ENCODE results near the gene NPW. TPM values are rescaled to one million over a fixed set of nuclear protein-coding genes. Genes with fewer than 3 reads are reported as not detected.
A peak's percentile ranks its signal among the peaks of the same experiment; 100 is the strongest.

The NPW gene
- total and polyA plus RNA-seq, 2 of the 8 experiments (the other 6 are each of a cell fraction or from before 2014, with no cell fraction given), result 4.0 to 10.3 TPM

GRCh38 chr16:1983544-1984346, 35.8 kb upstream of the NPW start, which contains the start of gene GFER:
GFER (plus strand) TSS chr16:1984193; CDS start chr16:1984219, 26 bp downstream.
- WGBS, 2 experiments (ENCODE audit: extremely low coverage in 1 of 2, insufficient coverage in 1 of 2, insufficient read length in 1 of 2, insufficient replicate concordance in 2 of 2, low coverage in 1 of 2, low lambda C conversion rate in 2 of 2, missing lambda C conversion rate in 1 of 2), result 2% methylated on average over 75 of the region's 109 CpGs; no CpG with 5 or more reads in 1 of the 2 experiments
- POLR2A ChIA-PET (ENCODE audit: partially characterized antibody), result interaction anchor here (0.9 to 28.2 kb wide), 10 partner anchors 9 to 206 kb away, joined by 3 to 736 read pairs (median 4); partner anchors contain the start of genes NDUFB10, NTHL1, RNF151 and RPS2
- no peak for FAIRE-seq
- TF ChIP-seq RBBP5 (IDR thresholded peaks at IDR 0.05; ENCODE audit: borderline replicate concordance, low read depth, low read length), result peak; percentile 85; the same call in 1 of the 2 replicates
- peak in 2 of 3 experiments; percentile 58 to 60; a peak in 3 of 4 replicates for TF ChIP-seq CTCF (IDR thresholded peaks at IDR 0.05; ENCODE audit: control extremely low read depth in 1 of 3, insufficient read depth in 1 of 3, low read depth in 1 of 3, low read length in 3 of 3)
- peak; percentile 28; the same call in 1 of the 2 replicates for TF ChIP-seq GABPA (IDR thresholded peaks at IDR 0.05; ENCODE audit: borderline replicate concordance, insufficient read depth, low read length)
- peak; percentile 81 for TF ChIP-seq MAX (IDR thresholded peaks at IDR 0.05)
- TF ChIP-seq POLR2A (IDR thresholded peaks at IDR 0.05; ENCODE audit: control extremely low read depth in 1 of 2, low read depth in 2 of 2, low read length in 2 of 2), result peak in 1 of 2 experiments; percentile 93; a peak in 2 of 3 replicates
- TF ChIP-seq FOSL1 (IDR thresholded peaks at IDR 0.05; ENCODE audit: insufficient read depth, low read depth, low read length), result no peak
- TF ChIP-seq JUN (IDR thresholded peaks at IDR 0.05; ENCODE audit: low read depth, low read length), result no peak

More at GRCh38 chr16:1983544-1984346, 35.8 kb upstream of the NPW start, which contains the start of gene GFER:
- peak within 1 kb of the TSS; percentile 89 for H4K8ac ChIP-seq (ENCODE audit: extremely low read depth, insufficient read depth, low read length)
- peak within 1 kb of the TSS; percentile 43; the same call in 1 of the 2 replicates for H3K27ac ChIP-seq (ENCODE audit: low read depth, low read length)
- H2AK5ac ChIP-seq (ENCODE audit: low read depth, low read length), result peak within 1 kb of the TSS; percentile 86; the same call in 1 of the 2 replicates
- H3K14ac ChIP-seq (ENCODE audit: insufficient read length), result no peak within 1 kb of the TSS
- no peak within 1 kb of the TSS for H2BK20ac ChIP-seq (ENCODE audit: low read length)
- peaks cover 0 to 9% of the 10 kb centered on the region in 2 experiments; a peak in 1 of 4 replicates for H3K79me2 ChIP-seq (ENCODE audit: control insufficient read depth in 1 of 2, insufficient read depth in 2 of 2, low read length in 2 of 2)
- H3K4ac ChIP-seq (replicated peaks; ENCODE audit: insufficient read length, low read depth, low read length), result peak within 1 kb of the TSS; percentile 33
- peaks cover 3 to 41% (median 26%) of the 10 kb centered on the region in 4 experiments for H3K4me1 ChIP-seq (replicated peaks in 1 of 4; ENCODE audit: control insufficient read depth in 3 of 4, insufficient read depth in 4 of 4, low read length in 3 of 4)
- peak within 1 kb of the TSS; percentile 15; the same call in 1 of the 2 replicates for H2AFZ ChIP-seq (ENCODE audit: low read length)
- peak within 1 kb of the TSS; percentile 58 to 97 for H3K4me2 ChIP-seq (ENCODE audit: insufficient read depth in 1 of 2, low read depth in 2 of 2, low read length in 2 of 2)
- H3K23me2 ChIP-seq (ENCODE audit: low read depth, low read length), result peaks cover 26% of the 10 kb centered on the region
- H2BK5ac ChIP-seq (ENCODE audit: low read depth, low read length), result peak within 1 kb of the TSS; percentile 75; the same call in 1 of the 2 replicates
- 0 out of 2 replicates have a peak within 1 kb of the TSS, but pooled peaks have one; percentile 50 for H2BK12ac ChIP-seq (ENCODE audit: low read depth, low read length)
- CTCF ChIA-PET (ENCODE audit: partially characterized antibody), result interaction anchor here (1.5 to 3.1 kb wide), 2 partner anchors 10 to 20 kb away, joined by 4 to 8 read pairs; no protein-coding TSS in a partner anchor
- no peak within 1 kb of the TSS for H4K91ac ChIP-seq (replicated peaks; ENCODE audit: insufficient read length, low read length)
- H3K79me1 ChIP-seq (ENCODE audit: low read depth, low read length), result no peaks in the 10 kb centered on the region
- peak within 1 kb of the TSS; percentile 71 for H3K18ac ChIP-seq (ENCODE audit: extremely low read depth, low read length)
- peaks cover 2 to 5% (median 3%) of the 10 kb centered on the region in 4 experiments; a peak in 3 of 8 replicates for H3K36me3 ChIP-seq (ENCODE audit: control insufficient read depth in 2 of 4, insufficient read depth in 4 of 4, low read length in 3 of 4)
- H3K27me3 ChIP-seq (replicated peaks in 1 of 4; ENCODE audit: control insufficient read depth in 3 of 4, extremely low read depth in 1 of 4, insufficient read depth in 3 of 4, low read length in 3 of 4), result peaks cover 8 to 45% (median 43%) of the 10 kb centered on the region in 4 experiments; a peak in 6 of 7 replicates
- peak within 1 kb of the TSS; percentile 61; the same call in 1 of the 2 replicates for H2BK15ac ChIP-seq (ENCODE audit: low read length)
- H2BK120ac ChIP-seq (replicated peaks; ENCODE audit: low read depth, low read length), result no peak within 1 kb of the TSS
- H3K9ac ChIP-seq (replicated peaks in 1 of 4; ENCODE audit: extremely low read depth in 1 of 4, low read depth in 3 of 4, low read length in 3 of 4), result peak within 1 kb of the TSS; percentile 70 to 91 (median 84)
- no peak within 1 kb of the TSS for H3K23ac ChIP-seq (ENCODE audit: insufficient read length)
- peak within 1 kb of the TSS; percentile 52 to 96 (median 73) for H3K4me3 ChIP-seq (ENCODE audit: extremely low read depth in 1 of 4, insufficient read depth in 2 of 4, low read depth in 3 of 4, low read length in 4 of 4)
- peak; percentile 81 to 95 for DNase-seq (ENCODE audit: low read depth in 1 of 2, low spot score in 2 of 2)
- peaks cover 0 to 14% of the 10 kb centered on the region in 2 experiments for H4K20me1 ChIP-seq (replicated peaks in 1 of 2; ENCODE audit: control insufficient read depth in 1 of 2, insufficient read depth in 2 of 2, low read length in 2 of 2)
- peak within 1 kb of the TSS; percentile 26 for H3K56ac ChIP-seq (replicated peaks; ENCODE audit: insufficient read length, low read depth, low read length)
- H4K5ac ChIP-seq (ENCODE audit: insufficient read length, low read depth, low read length), result peak within 1 kb of the TSS; percentile 33
- H3K9me3 ChIP-seq (ENCODE audit: insufficient read depth in 2 of 2, low read depth in 1 of 2, low read length in 1 of 2), result no peaks in the 10 kb centered on the region
